Fibroblast of pulmonary artery (primary cell): Measurements from ENCODE around the gene ATRIP.
"Not testable (repeated sequence)": the region's sequence is repeated elsewhere in the genome, so short reads cannot be mapped to it uniquely, and the experiment has no call there.

Experiments used
- DNase-seq: peaks from one replicate; pipeline ENCODE4 v3.0.0-alpha.2; 2010; ENCODE audit warnings: low read depth
- H3K4me3 ChIP-seq: replicated peaks from 2 replicates; pipeline ENCODE4 v1.5.1; 2011; ENCODE audit warnings: low read depth, mild to moderate bottlenecking, control low read depth, low read length, moderate library complexity
- TF ChIP-seq, protein P1 (sequence below): IDR thresholded peaks from 2 replicates; pipeline ENCODE4 v1.5.1; 2011; ENCODE audit warnings: mild to moderate bottlenecking, control low read depth, low read length, inconsistent platforms; ENCODE audit errors: missing control alignments

The ATRIP gene

DNA sequence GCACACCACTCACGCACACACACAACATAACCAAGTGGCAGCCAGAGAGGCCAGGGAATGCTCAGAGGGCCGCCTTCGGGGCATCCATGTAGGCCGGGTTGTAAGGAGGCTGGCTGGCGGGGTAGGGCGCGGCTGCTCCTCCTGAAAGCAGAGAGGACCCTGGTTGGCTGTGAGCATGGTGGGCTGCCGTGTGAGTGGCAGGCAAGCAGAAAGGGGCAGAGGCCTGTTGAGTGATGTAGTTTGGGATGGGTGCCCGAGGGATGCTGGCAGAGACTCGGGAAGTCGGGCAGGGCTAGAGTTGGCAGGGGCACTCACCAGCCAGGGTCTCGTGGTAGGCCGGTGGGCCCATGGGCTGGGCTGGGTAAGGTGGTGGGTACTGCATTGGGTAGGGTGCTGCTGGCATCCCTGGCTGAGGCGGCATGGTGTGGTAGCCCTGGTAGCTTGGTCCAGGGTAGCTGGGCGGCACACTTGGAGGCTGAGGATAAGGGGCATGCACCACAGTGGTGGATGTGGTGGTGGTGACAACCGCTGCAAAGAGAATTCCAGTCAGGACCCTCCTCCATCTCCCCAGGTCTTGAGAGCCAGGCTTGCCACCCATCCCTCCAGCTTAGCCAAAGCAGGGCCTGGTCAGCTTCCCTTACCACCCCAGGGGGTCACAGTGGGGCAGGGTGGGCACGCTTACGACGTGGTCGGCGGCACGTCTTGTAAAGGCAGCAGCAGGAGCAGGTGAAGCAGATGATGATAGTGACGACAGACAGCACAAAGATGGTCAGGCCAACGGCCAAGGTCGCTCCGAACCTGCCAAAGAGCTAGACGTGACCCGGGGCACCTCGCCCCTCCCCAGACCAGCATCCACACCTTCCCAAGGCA, 22.7 kb downstream of the ATRIP start:
- TF ChIP-seq, protein P1, sequence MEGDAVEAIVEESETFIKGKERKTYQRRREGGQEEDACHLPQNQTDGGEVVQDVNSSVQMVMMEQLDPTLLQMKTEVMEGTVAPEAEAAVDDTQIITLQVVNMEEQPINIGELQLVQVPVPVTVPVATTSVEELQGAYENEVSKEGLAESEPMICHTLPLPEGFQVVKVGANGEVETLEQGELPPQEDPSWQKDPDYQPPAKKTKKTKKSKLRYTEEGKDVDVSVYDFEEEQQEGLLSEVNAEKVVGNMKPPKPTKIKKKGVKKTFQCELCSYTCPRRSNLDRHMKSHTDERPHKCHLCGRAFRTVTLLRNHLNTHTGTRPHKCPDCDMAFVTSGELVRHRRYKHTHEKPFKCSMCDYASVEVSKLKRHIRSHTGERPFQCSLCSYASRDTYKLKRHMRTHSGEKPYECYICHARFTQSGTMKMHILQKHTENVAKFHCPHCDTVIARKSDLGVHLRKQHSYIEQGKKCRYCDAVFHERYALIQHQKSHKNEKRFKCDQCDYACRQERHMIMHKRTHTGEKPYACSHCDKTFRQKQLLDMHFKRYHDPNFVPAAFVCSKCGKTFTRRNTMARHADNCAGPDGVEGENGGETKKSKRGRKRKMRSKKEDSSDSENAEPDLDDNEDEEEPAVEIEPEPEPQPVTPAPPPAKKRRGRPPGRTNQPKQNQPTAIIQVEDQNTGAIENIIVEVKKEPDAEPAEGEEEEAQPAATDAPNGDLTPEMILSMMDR: no peak
- DNase-seq: no peak
- H3K4me3 ChIP-seq: no peak overlapping the region

DNA sequence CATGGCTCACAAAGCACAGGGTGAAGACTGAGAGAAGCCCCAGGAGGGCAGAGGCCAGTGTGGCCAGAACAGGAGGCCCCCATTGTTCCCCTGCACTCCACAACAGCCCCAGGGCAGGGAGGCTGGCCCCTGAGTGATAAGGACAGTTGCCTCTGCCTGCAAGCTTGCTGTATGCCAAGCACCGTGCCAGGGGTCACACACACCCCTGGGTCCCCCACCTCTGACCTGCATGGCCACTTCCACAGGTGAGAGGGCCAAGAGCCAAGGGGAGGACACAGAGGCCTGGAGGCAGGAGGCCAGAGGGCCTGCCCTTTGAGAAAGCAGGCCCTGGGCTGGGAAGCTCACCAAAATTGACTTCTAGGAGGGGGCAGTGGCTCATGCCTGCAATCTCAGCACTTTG, 23.7 kb downstream of the ATRIP start:
- TF ChIP-seq, protein P1: no peak
- H3K4me3 ChIP-seq: no peak overlapping the region
- DNase-seq: no peak

DNA sequence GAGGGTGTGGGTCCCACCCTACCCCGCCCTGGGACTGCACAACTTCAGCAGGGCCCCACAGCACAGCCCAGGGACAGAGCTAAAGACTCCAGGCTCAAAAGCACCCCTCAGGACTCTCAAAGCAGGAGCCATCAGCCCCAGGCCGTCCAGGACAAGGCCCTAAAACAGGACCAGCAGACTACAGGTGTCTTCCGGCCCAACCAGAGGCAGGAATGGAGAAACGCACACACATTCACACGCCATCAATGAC, 26.1 kb downstream of the ATRIP start:
- TF ChIP-seq, protein P1: no peak
- H3K4me3 ChIP-seq: peak overlapping the region; percentile 92
- no peak for DNase-seq

DNA sequence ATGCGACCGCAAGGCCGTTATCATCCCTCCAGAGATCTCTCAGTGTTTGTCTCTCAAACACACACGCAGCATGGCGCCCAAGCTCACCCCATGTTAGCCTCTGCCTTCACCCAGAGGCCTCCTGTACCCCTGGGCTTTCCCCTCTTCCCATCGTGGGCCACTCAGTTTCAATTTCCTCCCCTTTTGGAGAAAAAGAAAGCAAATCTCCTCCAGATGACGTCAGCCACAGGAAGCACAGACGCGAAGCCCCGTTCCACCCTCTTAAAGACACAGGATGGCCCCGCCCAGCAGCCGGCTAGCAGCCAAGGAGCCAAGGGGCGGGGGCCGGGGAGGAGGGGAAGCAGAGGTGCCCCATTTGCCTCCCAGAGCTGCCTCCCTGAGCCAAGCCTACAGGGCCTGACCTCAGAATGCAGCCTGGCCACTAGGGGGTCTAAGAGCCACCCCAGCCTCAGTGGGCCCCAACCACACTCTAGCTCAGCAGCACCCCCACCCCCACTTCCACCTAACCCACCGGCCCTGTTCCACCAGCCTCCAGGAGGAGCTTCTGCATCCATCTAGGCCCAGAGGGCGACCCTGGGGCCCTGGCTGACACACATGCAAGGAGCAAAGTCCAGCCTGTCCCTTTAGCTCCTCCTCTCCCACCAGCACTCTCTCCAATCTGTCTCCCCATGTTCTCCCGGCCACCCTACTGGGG, 26.5 kb downstream of the ATRIP start:
- H3K4me3 ChIP-seq: peak overlapping the region; percentile 92
- TF ChIP-seq, protein P1: peak; percentile 40
- DNase-seq: peak; percentile 93

DNA sequence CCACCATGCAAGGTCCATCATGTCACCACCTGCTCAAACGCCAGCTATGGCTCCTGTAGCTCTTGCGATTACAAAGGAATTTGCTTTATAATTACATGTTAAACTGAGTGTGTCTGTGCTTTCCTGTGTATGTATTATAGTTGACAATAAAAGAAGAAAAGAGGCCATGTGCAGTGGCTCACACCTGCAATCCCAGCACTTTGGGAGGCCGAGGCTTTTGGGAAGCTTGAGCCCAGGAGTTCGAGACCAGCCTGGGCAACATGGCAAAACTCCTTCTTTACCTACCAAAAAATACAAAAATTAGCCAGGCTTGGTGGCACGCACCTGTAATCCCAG, 27.0 kb downstream of the ATRIP start:
- TF ChIP-seq, protein P1: no peak
- H3K4me3 ChIP-seq: no peak overlapping the region
- no peak for DNase-seq

DNA sequence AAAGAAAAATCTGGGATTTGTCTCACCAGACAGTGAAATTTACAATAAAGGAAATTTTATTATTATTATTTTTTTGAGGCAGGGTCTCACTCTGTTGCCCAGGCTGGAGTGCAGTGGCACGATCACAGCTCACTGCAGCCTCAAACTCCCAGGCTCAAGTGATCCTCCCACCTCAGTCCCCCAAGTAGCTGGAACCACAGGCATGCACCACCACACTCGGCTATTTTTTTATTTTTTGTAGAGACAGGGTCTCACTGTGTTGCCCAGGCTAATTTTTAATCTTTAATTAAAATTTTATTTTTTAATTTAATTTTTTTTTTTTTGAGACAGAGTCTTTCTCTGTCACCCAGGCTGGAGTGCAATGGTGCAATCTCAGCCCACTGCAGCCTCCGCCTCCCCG, 27.5 kb downstream of the ATRIP start:
- DNase-seq, H3K4me3 ChIP-seq: not testable (repeated sequence)

DNA sequence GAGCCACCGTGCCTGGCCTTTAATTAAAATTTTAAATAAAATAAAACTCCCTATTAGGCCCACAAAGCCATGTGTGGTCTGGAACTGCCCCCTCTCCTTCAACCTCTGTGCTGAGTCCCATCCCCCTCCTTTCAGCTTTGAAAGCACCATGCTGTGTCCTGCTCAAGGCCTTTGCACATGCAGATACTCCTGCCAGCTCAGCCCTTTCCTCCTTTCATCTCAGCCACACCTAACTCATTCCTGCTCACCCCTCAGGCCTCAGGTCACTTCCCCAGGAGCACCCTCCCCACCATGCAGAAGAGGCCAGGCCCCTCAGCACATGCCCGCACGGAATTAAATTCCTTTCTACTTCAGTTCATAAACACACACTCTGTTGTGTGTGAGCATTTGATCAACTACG, 28.1 kb downstream of the ATRIP start:
- no peak for DNase-seq
- TF ChIP-seq, protein P1: no peak
- H3K4me3 ChIP-seq: no peak overlapping the region
